HUDEP-2 (cell line): ENCODE measurements around the gene ARHGEF5.
"Not testable (repeated sequence)": the region's sequence is repeated elsewhere in the genome, so short reads cannot be mapped to it uniquely, and the experiment has no call there.

ENCODE experiments used
- DNase-seq, 76 experiments: peaks; one replicate each; lab custom pipeline; 2025; ENCODE audit not compliant: unreplicated experiment in 76 of 76; lab: John Stamatoyannopoulos, UW

Gene ARHGEF5

DNA sequence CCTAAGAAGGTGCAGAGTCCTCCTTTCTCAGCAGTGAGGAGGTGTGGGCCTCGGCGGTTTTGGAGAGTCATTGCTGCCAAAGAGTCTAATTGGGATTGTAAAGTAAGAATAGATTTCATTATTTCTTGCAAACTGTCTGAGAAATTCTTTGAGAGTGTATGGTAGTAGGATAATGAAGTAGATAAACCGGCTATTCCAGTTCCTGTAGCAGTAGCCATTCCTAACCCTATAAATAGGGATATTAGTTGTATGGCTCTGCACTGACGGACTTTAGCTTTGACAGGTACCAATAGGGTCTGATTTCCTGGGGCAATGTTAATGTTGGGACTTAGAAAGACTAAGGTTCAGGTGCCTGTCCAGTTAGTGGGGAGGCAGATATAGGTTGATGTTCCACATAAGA is 63.7 kb downstream of the ARHGEF5 start:
- not testable (repeated sequence) for DNase-seq

DNA sequence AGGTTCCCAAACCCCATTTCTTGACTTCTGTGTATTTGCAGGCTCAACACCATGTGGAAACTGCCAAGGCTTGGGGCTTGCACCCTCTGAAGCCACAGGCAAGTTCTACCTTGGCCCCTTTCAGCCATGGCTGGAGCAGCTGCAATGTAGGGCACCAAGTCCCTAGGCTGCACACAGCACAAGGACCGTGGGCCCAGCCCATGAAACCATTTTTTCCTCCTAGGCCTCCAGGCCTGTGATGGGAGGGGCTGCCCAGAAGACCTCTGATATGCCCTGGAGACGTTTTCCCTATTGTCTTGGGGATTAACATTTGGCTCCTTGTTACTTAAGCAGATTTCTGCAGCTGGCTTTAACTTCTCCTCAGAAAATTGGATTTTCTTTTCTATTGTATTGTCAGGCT is 72.3 kb downstream of the ARHGEF5 start:
- not testable (repeated sequence) for DNase-seq

DNA sequence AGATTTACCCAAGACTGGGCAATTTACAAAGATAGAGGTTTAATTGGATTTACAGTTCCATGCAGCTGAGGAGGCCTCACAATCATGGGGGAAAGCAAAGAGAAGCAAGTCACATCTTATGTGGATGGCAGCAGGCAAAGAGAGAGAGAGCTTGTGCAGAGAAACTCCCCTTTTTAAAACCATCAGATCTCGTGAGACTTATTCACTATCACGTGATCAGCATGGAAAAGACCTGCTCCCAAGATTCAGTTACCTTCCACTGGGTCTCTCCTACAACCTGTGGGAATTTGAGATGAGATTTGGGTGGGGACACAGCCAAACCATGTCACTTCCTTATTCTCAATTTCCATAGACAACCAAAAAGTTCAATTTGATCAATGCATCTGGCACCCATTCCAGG is 73.2 kb downstream of the ARHGEF5 start:
- DNase-seq = no peak
